ENCODE results near the gene DPP4. TPM values are rescaled to one million over a fixed set of nuclear protein-coding genes. Genes with fewer than 3 reads are reported as not detected.

The DPP4 gene
- polyA plus RNA-seq, 2 of the 4 experiments (the other 2 are of a cell fraction): 0.17 to 0.27 TPM

GRCh38 chr2:162079514-162079913 is 5.5 kb upstream of the DPP4 start:
- no peaks in the 10 kb centered on the region for H3K4me1 ChIP-seq
- DNase-seq (ENCODE audit: low read depth in 1 of 2, low spot score in 1 of 2) (no peak), ATAC-seq (no peak), FAIRE-seq (no peak)
- no peak overlapping the region for H3K4me2 ChIP-seq
- WGBS (ENCODE audit: missing lambda C conversion rate): 2% methylated on average over 2 of the region's 2 CpGs
- ChIA-PET CTCF (no interaction called here), POLR2A (no interaction called here)
- H3K27ac ChIP-seq: no peak overlapping the region
- TF ChIP-seq FOSB (CRISPR knock-in tag; IDR thresholded peaks at IDR 0.05) (no peak), TFCP2L1 (CRISPR knock-in tag; IDR thresholded peaks at IDR 0.05) (no peak), HMGXB4 (CRISPR knock-in tag; IDR thresholded peaks at IDR 0.05; ENCODE audit: borderline replicate concordance) (no peak)
- peaks cover 8% of the 10 kb centered on the region; the same call in 2 of the 3 replicates for H3K9me3 ChIP-seq
- H3K4me3 ChIP-seq: no peak overlapping the region

- ChIA-PET CTCF (no interaction called here), POLR2A (no interaction called here)
- Histone ChIP-seq H3K9me3 (peaks cover 8% of the 10 kb centered on the region; the same call in 2 of the 3 replicates), H3K27ac (no peak overlapping the region), H3K4me3 (no peak overlapping the region), H3K4me2 (no peak overlapping the region), H3K4me1 (peaks cover 8% of the 10 kb centered on the region; the same call in 2 of the 3 replicates)
- ATAC-seq (no peak), FAIRE-seq (no peak), DNase-seq (ENCODE audit: low read depth in 1 of 2, low spot score in 1 of 2) (no peak)
- 87% methylated on average over 2 of the region's 2 CpGs for WGBS (ENCODE audit: missing lambda C conversion rate)
- TF ChIP-seq HOXB5 (CRISPR knock-in tag; IDR thresholded peaks at IDR 0.05): no peak
- TF ChIP-seq MAFK (IDR thresholded peaks at IDR 0.05; ENCODE audit: partially characterized antibody): no peak
- TF ChIP-seq RCOR1 (IDR thresholded peaks at IDR 0.05; ENCODE audit: low read depth, low read length): no peak
- no peak for TF ChIP-seq PBX3 (IDR thresholded peaks at IDR 0.05)
- TF ChIP-seq RNF2 (IDR thresholded peaks at IDR 0.05; ENCODE audit: borderline replicate concordance, low read depth): no peak
- TF ChIP-seq NR3C1 (IDR thresholded peaks at IDR 0.05): no peak
- no peak for TF ChIP-seq HOXB13 (CRISPR knock-in tag; IDR thresholded peaks at IDR 0.05; ENCODE audit: low read depth)
- TF ChIP-seq NPAS2 (CRISPR knock-in tag; IDR thresholded peaks at IDR 0.05; ENCODE audit: borderline replicate concordance): no peak
- TF ChIP-seq CBX8 (IDR thresholded peaks at IDR 0.05): no peak
- no peak for TF ChIP-seq ZNF302 (CRISPR knock-in tag; IDR thresholded peaks at IDR 0.05)
- no peak for TF ChIP-seq CBX2 (IDR thresholded peaks at IDR 0.05; ENCODE audit: borderline replicate concordance, low read depth)
- no peak for TF ChIP-seq EHF (CRISPR knock-in tag; IDR thresholded peaks at IDR 0.05)
- no peak for TF ChIP-seq EP300 (IDR thresholded peaks at IDR 0.05)
Measured at GRCh38 chr2:162075689-162076132, 1.7 kb upstream of the DPP4 start.

GRCh38 chr2:162074928-162075688 is 1.1 kb upstream of the DPP4 start:
- Histone ChIP-seq H3K4me2 (no peak overlapping the region), H3K9me3 (peaks cover 7% of the 10 kb centered on the region; the same call in 2 of the 3 replicates), H3K4me3 (no peak overlapping the region), H3K27ac (no peak overlapping the region), H3K4me1 (peaks cover 8% of the 10 kb centered on the region; the same call in 2 of the 3 replicates)
- FAIRE-seq (no peak), ATAC-seq (no peak), DNase-seq (ENCODE audit: low read depth in 1 of 2, low spot score in 1 of 2) (no peak)
- CTCF ChIA-PET: no interaction called here
- POLR2A ChIA-PET: no interaction called here
- 76% methylated on average over 6 of the region's 6 CpGs for WGBS (ENCODE audit: missing lambda C conversion rate)
- TF ChIP-seq ZC3H11A (IDR thresholded peaks at IDR 0.05) (no peak), BCL3 (IDR thresholded peaks at IDR 0.05) (no peak), KDM1A (IDR thresholded peaks at IDR 0.05; ENCODE audit: low read depth) (no peak), JUN (IDR thresholded peaks at IDR 0.05) (no peak), SREBF2 (IDR thresholded peaks at IDR 0.05) (no peak), NFE2L2 (conservative IDR thresholded peaks at IDR 0.05; ENCODE audit: low read length) (no peak), JUNB (IDR thresholded peaks at IDR 0.05) (no peak), REST (IDR thresholded peaks at IDR 0.05) (no peak), USF2 (IDR thresholded peaks at IDR 0.05) (no peak), MAX (IDR thresholded peaks at IDR 0.05) (no peak), GATA3 (IDR thresholded peaks at IDR 0.05; ENCODE audit: borderline replicate concordance) (no peak), HDAC2 (IDR thresholded peaks at IDR 0.05) (no peak)
